ENCODE measurements around the gene CDS2. TPM values are rescaled to one million over a fixed set of nuclear protein-coding genes. Genes with fewer than 3 reads are reported as not detected.

Gene CDS2
- 10 to 100 TPM; 31.3 to 49.6 (median 38.4) TPM for total RNA-seq

GRCh38 chr20:5126512-5127203 lies at the start of gene CDS2:
TSS of gene CDS2 (plus strand) at chr20:5127008. CDS start at chr20:5127093, 85 bp downstream.
- no peak for TF ChIP-seq CTCF (IDR thresholded peaks at IDR 0.05; ENCODE audit: low read depth)

- TF ChIP-seq CTCF (IDR thresholded peaks at IDR 0.05; ENCODE audit: low read depth) = no peak
These were observed 48.9 kb upstream of the CDS2 start for GRCh38 chr20:5077761-5078387.

- TF ChIP-seq CTCF (IDR thresholded peaks at IDR 0.05; ENCODE audit: low read depth) = no peak
These were observed 48.3 kb upstream of the CDS2 start for GRCh38 chr20:5078399-5078958.

GRCh38 chr20:5080384-5080877 lies 46.4 kb upstream of the CDS2 start:
- no peak for TF ChIP-seq CTCF (IDR thresholded peaks at IDR 0.05; ENCODE audit: low read depth)

GRCh38 chr20:5085380-5085779 lies 41.4 kb upstream of the CDS2 start:
- no peak for TF ChIP-seq CTCF (IDR thresholded peaks at IDR 0.05; ENCODE audit: low read depth)

GRCh38 chr20:5088688-5089087 lies 38.1 kb upstream of the CDS2 start:
- no peak for TF ChIP-seq CTCF (IDR thresholded peaks at IDR 0.05; ENCODE audit: low read depth)

GRCh38 chr20:5090191-5090590 lies 36.6 kb upstream of the CDS2 start:
- TF ChIP-seq CTCF (IDR thresholded peaks at IDR 0.05; ENCODE audit: low read depth) = no peak

All from subcutaneous adipose tissue (tissue), 4 donors.